BJ (cell line): ENCODE data around the gene CCDC137. TPM values are rescaled to one million over a fixed set of nuclear protein-coding genes. Genes with fewer than 3 reads are reported as not detected.

ENCODE experiments used
- CTCF ChIA-PET: fragments of 350-600 bp; formaldehyde crosslinking; extraction: SDS; loops from one replicate; lab custom pipeline; 2021; ENCODE audit warnings: antibody characterized with exemption, inconsistent platforms; lab: Yijun Ruan, JAX
- POLR2A ChIA-PET: fragments of 300-600 bp; sonication (Branson Sonifier 250); formaldehyde crosslinking; extraction: SDS; loops from one replicate; lab custom pipeline; 2021; ENCODE audit warnings: antibody characterized with exemption; lab: Charles Lee
- DNase-seq: peaks from one replicate; pipeline ENCODE4 v3.0.0-alpha.2; 2011; ENCODE audit warnings: low read depth
- H3K27me3 ChIP-seq: 2 replicates; pipeline ENCODE4 v1.6.0; 2011; ENCODE audit warnings: low read length; ENCODE audit not compliant: control insufficient read depth, insufficient read depth
- H3K36me3 ChIP-seq: 2 replicates; pipeline ENCODE4 v1.5.1; 2011; ENCODE audit warnings: low read length; ENCODE audit not compliant: control insufficient read depth, insufficient read depth
- H3K4me3 ChIP-seq: 2 replicates; pipeline ENCODE4 v1.5.1; 2011; ENCODE audit warnings: low read depth, mild to moderate bottlenecking, control low read depth, low read length
- CTCF ChIP-seq: IDR thresholded peaks from 2 replicates; pipeline ENCODE4 v1.5.1; 2011; ENCODE audit warnings: low read depth, mild to moderate bottlenecking, control low read depth, inconsistent platforms, low read length, moderate library complexity; ENCODE audit not compliant: insufficient read depth
- polyA plus RNA-seq: library from polyadenylated mRNA; depleted of rRNA; stranded (reverse); fragments of >200 nt; gene quantifications from 2 replicates; pipeline ENCODE4 v1.2.3, GENCODE V29; 2011

The CCDC137 gene
- polyA plus RNA-seq, 1 experiment = 10.9 TPM

- ChIA-PET CTCF (interaction anchor here (0.8 to 1.0 kb wide), 2 partner anchors 18 to 26 kb away, joined by 3 read pairs; partner anchors contain the start of gene MRPL12), POLR2A (interaction anchor here (0.6 kb wide), 1 partner anchor 133 kb away, joined by 4 read pairs; no protein-coding TSS in a partner anchor)
- peak overlapping the region; percentile 95 for H3K4me3 ChIP-seq
- TF ChIP-seq CTCF = no peak
- H3K36me3 ChIP-seq = peaks cover 49% of the 10 kb centered on the region
- H3K27me3 ChIP-seq = no peaks in the 10 kb centered on the region
- no peak for DNase-seq
Observed at GRCh38 chr17:81685108-81685507, 18.6 kb downstream of the CCDC137 start.

- ChIA-PET POLR2A (no interaction called here), CTCF (interaction anchor here (0.6 kb wide), 1 partner anchor 313 kb away, joined by 3 read pairs; no protein-coding TSS in a partner anchor)
- TF ChIP-seq CTCF = no peak
- H3K27me3 ChIP-seq = no peaks in the 10 kb centered on the region
- no peak overlapping the region for H3K4me3 ChIP-seq
- DNase-seq = no peak
- peaks cover 55% of the 10 kb centered on the region for H3K36me3 ChIP-seq
Observed at GRCh38 chr17:81686614-81687013, 20.1 kb downstream of the CCDC137 start.

- POLR2A ChIA-PET = no interaction called here
- CTCF ChIA-PET = no interaction called here
Observed at GRCh38 chr17:81687770-81688541, 21.4 kb downstream of the CCDC137 start.

GRCh38 chr17:81688616-81689015 is 22.1 kb downstream of the CCDC137 start:
- DNase-seq = no peak
- Histone ChIP-seq H3K4me3 (no peak overlapping the region), H3K36me3 (peaks cover 64% of the 10 kb centered on the region), H3K27me3 (no peaks in the 10 kb centered on the region)
- ChIA-PET POLR2A (no interaction called here), CTCF (no interaction called here)
- TF ChIP-seq CTCF = no peak

More at GRCh38 chr17:81687770-81688541, 21.4 kb downstream of the CCDC137 start:
- no peak overlapping the region for H3K4me3 ChIP-seq
- no peak for DNase-seq
- no peak for TF ChIP-seq CTCF
- no peaks in the 10 kb centered on the region for H3K27me3 ChIP-seq
- H3K36me3 ChIP-seq = peaks cover 61% of the 10 kb centered on the region

GRCh38 chr17:81690066-81690465 is 23.5 kb downstream of the CCDC137 start:
- Histone ChIP-seq H3K27me3 (no peaks in the 10 kb centered on the region), H3K4me3 (no peak overlapping the region), H3K36me3 (peaks cover 75% of the 10 kb centered on the region)
- no peak for DNase-seq
- POLR2A ChIA-PET = no interaction called here
- CTCF ChIA-PET = no interaction called here
- TF ChIP-seq CTCF = no peak
